NCI-H1048 (cell line): ENCODE measurements around the gene EVI2B.
"Not testable (repeated sequence)": the region's sequence is repeated elsewhere in the genome, so short reads cannot be mapped to it uniquely, and the experiment has no call there.

Source experiments
- DNase-seq: peaks from one replicate; lab custom pipeline; 2025; lab: John Stamatoyannopoulos, UW

The EVI2B gene

GRCh38 chr17:31313982-31314781 lies at the start of gene EVI2B:
Gene EVI2B (minus strand): TSS chr17:31314054. CDS start chr17:31305609, 8,445 bp downstream.
- no peak for DNase-seq

- no peak for DNase-seq
These were observed 44.1 kb upstream of the EVI2B start for GRCh38 chr17:31357839-31358394.

- DNase-seq, result no peak
These were observed 43.2 kb upstream of the EVI2B start for GRCh38 chr17:31357091-31357490.

GRCh38 chr17:31355935-31356334 lies 42.1 kb upstream of the EVI2B start:
- no peak for DNase-seq

- DNase-seq, result no peak
These were observed 35.6 kb upstream of the EVI2B start for GRCh38 chr17:31349454-31349853.

- DNase-seq, result not testable (repeated sequence)
These were observed 31.4 kb upstream of the EVI2B start for GRCh38 chr17:31345191-31345747.

- DNase-seq, result no peak
These were observed 26.2 kb upstream of the EVI2B start for GRCh38 chr17:31339906-31340661.

GRCh38 chr17:31329221-31329620 lies 15.4 kb upstream of the EVI2B start:
- DNase-seq, result no peak

GRCh38 chr17:31328160-31328535 lies 14.3 kb upstream of the EVI2B start:
- no peak for DNase-seq

- no peak for DNase-seq
These were observed 13.8 kb upstream of the EVI2B start for GRCh38 chr17:31327534-31328159.

- no peak for DNase-seq
These were observed 9.7 kb upstream of the EVI2B start for GRCh38 chr17:31323551-31323950.

- no peak for DNase-seq
These were observed 8.1 kb upstream of the EVI2B start for GRCh38 chr17:31321966-31322365.

- DNase-seq, result no peak
These were observed 7.6 kb upstream of the EVI2B start, which contains the start of gene EVI2A for GRCh38 chr17:31321481-31321880. Gene EVI2A (minus strand): TSS chr17:31321622. CDS start chr17:31319013, 2,609 bp downstream.

GRCh38 chr17:31320791-31321190 lies 6.9 kb upstream of the EVI2B start:
- no peak for DNase-seq

GRCh38 chr17:31320241-31320640 lies 6.4 kb upstream of the EVI2B start:
- no peak for DNase-seq

GRCh38 chr17:31318851-31319661 lies 5.2 kb upstream of the EVI2B start:
- no peak for DNase-seq

GRCh38 chr17:31318298-31318801 lies 4.5 kb upstream of the EVI2B start:
- no peak for DNase-seq

- DNase-seq, result no peak
These were observed 887 bp upstream of the EVI2B start for GRCh38 chr17:31314782-31315100.

GRCh38 chr17:31312223-31312622 lies 1.6 kb downstream of the EVI2B start:
- not testable (repeated sequence) for DNase-seq

GRCh38 chr17:31311526-31311925 lies 2.3 kb downstream of the EVI2B start:
- no peak for DNase-seq

GRCh38 chr17:31310886-31311285 lies 3.0 kb downstream of the EVI2B start:
- no peak for DNase-seq
